ENCODE data around the gene DEPP1.

Gene DEPP1

DNA sequence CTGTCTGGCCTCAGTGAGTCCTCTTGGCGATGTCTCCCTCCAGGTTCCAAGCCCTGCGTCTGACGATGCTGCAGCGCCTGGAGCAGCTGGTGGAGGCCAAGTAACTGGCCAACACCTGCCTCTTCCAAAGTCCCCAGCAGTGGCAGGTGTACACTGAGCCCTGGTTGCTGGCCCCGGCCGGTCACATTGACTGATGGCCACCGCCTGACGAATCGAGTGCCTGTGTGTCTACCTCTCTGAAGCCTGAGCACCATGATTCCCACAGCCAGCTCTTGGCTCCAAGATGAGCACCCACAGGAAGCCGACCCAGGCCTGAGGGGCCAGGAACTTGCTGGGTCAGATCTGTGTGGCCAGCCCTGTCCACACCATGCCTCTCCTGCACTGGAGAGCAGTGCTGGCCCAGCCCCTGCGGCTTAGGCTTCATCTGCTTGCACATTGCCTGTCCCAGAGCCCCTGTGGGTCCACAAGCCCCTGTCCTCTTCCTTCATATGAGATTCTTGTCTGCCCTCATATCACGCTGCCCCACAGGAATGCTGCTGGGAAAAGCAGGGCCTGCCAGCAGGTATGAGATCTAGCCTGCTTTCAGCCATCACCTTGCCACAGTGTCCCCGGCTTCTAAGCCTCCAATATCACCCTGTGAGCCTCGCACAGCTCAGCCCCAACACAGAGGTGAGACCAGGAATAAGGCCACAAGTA is 14.8 kb upstream of the DEPP1 start:
- DNase-seq, result no peak

- DNase-seq, result no peak
Observed at GRCh38 chr10:44992732-44993225, 14.2 kb upstream of the DEPP1 start.

DNA sequence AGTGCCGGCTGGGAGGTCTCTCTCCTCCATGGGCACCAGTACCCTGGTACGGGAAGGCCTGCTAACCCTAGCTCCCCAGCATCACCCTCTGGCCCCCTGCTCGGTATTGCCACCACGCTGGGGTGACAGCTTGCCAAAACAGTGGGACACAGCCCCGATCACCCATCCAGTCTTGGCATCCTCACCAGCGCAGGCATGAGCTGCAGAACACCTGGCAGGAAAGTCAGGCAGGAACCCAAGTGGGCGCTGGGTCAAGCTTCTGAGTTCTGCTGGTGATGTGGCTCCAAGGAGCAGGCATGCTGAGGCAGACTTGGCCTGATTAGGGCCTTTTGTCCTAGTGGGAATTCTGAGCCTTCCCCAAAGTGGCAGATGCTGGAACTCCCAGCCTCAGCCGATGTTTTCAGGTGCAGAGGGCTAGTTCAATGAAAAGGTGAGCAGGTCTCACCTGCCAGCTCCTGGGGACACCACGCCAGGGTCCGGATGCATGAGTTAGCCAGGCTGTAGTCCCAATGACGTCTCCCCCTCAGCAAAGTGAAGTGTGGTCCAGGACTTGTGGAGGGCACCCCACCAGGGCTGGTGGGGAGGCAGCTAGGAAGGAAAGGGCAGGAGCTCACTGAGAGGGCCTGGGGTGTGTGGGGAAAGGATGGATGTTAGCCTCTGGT is 13.6 kb upstream of the DEPP1 start:
- no peak for DNase-seq

DNA sequence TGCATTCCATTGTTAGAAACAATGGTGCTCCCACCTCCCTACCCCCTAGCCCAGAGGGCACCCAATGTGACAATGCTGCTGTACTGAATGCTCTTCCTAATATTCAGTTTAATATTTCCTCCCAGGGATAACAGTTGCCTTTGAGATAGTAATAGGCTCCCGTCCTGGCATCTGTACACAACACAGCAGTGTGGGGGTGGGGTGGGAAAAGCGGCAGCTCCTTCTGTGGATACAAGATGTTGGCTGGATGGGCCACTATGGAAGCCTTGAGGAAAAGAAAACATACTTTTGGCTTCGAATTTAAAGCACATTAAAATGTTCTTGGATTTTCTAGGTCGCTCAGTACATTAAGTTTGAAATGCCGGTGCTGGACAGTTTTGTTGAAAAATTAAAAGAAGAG is 13.0 kb upstream of the DEPP1 start:
- DNase-seq, result no peak

DNA sequence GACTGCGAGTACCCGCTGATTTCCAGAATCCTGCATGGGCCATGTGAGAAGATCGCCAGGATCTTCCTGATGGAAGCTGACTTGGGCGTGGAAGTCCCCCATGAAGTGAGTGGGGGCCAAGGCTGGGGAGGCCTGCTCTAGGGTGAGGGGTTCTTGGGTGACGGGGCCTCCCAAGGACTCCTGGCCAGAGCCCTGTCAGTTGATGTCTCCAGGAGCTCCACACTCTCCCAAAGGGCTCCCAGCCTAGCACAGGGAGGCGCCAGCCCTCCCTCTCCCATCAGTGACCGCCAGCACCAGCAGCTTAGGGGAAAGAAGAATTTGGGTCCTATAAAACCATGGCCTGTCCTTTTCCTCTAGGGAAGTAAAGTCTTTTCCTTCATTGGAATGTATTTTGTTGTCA is 12.4 kb upstream of the DEPP1 start:
- no peak for DNase-seq

- DNase-seq, result no peak
Observed at GRCh38 chr10:44990302-44990655, 11.7 kb upstream of the DEPP1 start.

GRCh38 chr10:44989597-44990301 is 11.1 kb upstream of the DEPP1 start:
- no peak for DNase-seq

- no peak for DNase-seq
Observed at GRCh38 chr10:44988957-44989585, 10.5 kb upstream of the DEPP1 start.

DNA sequence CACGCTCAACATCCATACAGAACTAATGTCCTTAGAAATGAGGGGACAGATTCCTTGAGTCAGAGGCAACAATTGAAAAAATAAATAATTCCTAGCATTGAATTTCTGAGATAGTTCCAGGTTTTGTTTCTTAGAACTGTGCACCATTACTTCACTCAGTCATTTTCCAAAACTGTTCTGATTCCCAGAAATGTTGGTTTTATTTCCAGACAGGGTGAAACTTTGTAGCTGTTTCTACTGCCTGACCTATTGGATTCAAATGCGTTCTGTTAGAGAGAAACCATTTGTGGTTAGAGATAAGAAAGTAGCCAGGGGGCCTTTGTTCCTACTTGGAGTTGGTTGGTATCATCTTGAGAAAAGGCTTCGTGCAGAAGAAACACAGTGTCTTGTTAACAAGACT is 8.1 kb upstream of the DEPP1 start:
- DNase-seq, result no peak

- DNase-seq, result no peak
Observed at GRCh38 chr10:44986179-44986578, 7.6 kb upstream of the DEPP1 start.

- DNase-seq, result no peak
Observed at GRCh38 chr10:44985175-44985681, 6.6 kb upstream of the DEPP1 start.

GRCh38 chr10:44984671-44985101 is 6.1 kb upstream of the DEPP1 start:
- DNase-seq, result no peak

GRCh38 chr10:44983895-44984278 is 5.3 kb upstream of the DEPP1 start:
- DNase-seq, result no peak

DNA sequence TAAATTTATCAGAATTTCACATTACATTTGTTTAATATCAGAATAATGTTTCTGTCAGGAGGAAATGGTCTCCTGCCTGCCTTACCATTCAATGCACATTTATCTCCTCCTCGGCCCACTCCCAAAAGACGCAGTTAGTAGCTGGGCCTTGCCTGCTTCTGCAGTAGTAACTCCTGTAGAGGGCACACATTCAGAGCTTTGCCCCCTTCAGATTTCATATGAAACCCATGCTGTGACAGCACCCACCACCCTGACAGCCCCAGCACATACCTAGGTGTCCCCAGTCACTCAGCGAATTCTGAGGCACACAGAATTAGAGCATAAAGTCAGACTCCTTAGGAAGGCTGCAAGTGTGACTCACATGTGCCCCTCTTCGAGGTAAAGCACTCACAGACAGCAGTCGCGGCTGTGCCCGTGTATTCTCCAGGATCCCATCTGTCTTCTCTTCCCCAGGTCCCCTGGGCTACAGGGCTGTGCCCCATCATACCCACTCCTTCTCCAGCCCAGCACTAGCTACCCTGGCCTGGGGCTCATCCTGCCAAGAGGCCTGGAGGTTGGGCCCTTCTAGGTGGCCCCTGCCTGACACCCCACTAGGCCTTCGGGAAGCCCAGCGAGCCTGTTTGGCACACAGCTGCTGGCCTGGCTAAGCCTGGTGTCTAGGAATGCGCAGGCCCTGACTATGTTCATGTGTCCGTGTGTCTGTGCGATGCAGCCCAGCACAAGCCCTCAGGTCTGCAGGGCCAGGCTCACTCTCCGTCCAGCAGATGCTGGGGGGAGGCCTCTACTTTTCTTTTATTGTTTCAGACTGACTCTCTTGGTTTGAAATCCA is 4.7 kb upstream of the DEPP1 start:
- DNase-seq, result no peak

DNA sequence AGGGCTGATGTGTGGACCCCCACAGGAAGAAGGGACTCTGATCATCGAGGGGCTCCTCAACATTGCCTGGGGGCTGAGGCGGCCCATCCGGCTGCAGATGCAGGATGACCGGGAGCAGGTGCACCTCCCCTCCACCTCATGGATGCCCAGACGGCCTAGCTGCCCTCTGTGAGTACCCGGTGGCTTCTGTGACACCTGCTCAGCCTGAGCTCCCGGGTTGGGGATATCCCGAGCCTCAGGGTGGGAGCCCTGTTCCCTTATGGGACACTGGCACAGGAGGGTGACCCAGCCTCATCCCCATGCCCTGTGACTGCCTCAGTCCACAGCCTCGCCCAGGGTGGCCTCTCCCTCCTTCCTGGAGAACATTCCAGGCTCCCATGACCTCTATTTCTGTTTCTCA is 3.9 kb upstream of the DEPP1 start:
- DNase-seq, result no peak

DNA sequence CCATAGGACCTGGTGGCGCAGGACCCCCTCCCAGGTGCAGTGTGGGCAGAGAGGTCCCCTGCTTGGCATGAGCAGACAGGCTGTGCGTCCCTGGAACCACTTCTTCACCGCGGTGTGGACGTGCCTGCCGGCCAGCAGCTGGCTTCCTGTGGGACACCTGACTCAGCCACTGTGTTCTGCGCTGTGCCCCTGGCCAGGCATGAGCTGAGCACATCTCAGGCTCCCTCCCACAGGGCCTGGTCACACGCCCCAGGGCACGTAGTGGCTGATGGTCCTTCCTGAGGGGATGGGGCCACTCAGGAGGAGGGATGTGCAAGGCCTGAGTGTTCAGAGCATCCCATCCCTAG is 3.5 kb upstream of the DEPP1 start:
- DNase-seq, result no peak

DNA sequence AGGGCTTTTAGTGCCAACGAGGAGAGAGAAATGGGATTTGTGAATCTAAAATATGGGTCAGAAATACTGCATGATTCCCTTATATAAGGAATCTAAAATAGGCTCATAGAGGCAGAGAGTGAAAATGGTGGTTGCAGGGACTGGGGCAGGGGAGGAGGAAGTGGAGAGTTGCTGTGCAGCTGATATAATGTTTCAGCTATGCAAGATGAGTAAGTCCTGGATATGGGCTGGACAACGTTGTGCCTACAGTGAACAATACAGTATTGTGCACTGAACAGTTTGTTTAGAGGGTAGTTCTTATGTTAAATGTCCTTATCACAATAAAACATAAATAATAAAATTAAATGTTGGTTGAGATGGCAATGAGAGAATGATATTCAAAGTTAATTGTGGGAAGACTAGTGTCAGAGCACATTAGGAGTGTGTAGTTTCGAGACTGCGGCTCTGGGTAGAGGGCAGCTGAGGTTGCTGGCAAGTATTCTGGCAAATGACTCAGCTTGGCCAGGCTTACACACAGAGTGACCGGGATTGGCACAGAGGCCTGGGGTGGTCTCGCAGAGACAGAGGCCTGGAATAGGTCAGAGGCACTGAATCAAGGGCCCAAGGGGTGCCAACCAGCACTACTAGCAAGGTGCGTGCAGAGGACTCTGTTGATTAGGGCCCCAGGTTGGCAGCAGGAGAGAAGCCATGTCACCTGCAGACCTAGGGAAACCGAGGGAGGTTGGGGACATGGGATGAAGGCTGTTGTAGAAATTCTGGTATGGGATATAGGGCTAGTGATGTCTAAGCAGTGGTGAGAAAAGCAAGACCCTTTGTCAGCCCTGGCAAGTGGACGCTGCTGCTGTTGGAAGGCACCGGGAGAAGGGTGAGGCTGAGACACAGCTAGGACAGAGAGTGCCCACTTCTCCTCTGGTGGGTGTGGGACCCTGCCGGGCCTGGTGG is 2.8 kb upstream of the DEPP1 start:
- DNase-seq, result no peak

DNA sequence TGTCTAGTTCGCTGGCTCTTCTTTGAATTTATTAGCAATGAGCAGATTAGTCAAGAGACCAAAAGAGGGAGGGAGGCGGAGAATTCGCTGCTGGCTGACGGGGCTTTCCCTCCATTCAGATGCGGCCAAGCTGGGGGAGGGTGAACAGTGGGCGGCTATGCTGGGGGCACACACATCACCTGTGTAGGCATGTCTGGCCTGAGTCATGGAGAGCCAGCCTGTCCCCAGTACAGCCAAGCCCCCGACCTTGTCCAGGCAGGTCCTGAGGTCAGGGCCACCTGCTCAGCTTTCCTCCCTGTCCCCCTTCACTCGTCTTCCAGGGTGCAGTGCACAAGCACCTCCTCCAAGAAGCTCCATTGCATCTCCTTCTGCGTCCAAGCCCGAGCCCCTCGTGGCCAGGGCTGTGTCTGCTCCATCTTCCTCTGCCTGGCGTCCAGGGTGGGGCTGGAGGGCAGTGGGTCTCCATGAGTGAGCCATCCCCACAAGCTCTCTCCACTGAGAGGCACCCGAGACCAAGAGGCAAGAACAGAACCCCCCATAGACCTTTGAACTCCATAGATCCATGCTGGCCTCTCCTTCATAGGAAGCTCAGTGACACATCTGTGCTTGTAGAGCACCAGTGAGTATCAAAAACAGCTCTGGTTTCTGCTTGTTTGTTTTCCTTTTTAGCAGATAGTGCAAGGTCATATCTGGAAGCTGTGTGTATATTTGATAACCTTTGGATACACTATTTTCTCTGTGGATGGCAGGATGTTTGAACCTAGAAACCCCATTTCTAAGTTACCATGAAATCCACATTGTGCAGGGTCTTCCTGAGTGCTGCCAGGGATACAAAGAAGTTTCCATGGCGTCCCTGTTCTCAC is 1.9 kb upstream of the DEPP1 start:
- no peak for DNase-seq

DNA sequence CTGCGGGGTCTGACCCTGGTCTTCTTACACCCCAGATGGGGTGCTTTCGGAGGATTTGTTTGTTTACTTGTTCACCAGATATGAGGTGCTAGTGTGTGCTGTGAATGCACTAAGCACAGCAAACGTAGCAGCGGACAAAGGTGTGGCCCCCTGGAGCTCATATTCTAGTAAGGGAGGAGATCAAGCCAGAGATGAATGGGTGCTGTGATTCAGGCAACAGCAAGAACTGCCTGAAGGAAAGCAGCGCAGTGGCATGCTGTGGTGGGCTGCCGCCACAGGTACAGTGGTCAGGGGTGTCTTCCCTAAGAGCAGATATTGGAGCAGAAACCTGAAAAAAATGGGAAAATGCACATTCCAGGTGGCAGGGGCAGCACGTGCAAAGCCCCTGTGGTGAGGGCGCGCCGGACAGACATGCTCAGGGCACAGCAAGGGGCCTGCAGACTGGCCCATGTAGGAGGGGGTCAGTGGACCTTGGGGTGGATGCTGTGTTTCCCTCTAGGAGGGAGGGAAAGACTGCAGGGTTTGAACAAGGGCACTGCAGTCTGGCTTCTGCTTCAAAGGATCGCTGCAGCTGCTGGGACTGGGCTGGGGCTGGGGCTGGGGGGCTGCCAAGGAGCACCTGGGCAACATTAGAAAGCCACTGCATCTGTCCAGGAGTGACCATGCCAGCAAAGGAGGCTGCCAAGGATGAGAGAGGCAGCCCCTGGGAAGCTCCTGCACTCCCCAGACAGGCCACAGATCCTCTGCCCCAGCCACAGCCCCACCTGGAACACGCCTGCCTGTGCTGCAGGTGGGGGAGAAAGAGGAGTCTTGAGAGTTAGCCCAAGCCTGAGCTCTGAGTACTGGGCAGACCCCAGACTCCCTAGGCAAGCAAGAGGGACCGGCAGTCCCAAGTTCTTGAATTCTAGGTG is 927 bp upstream of the DEPP1 start:
- no peak for DNase-seq
